Measurements from ENCODE around the gene LCN1. TPM values are rescaled to one million over a fixed set of nuclear protein-coding genes. Genes with fewer than 3 reads are reported as not detected.
A peak's percentile ranks its signal among the peaks of the same experiment; 100 is the strongest.

LCN1 gene
- total RNA-seq, 1 donor from 2014 or later, result not detected

DNA sequence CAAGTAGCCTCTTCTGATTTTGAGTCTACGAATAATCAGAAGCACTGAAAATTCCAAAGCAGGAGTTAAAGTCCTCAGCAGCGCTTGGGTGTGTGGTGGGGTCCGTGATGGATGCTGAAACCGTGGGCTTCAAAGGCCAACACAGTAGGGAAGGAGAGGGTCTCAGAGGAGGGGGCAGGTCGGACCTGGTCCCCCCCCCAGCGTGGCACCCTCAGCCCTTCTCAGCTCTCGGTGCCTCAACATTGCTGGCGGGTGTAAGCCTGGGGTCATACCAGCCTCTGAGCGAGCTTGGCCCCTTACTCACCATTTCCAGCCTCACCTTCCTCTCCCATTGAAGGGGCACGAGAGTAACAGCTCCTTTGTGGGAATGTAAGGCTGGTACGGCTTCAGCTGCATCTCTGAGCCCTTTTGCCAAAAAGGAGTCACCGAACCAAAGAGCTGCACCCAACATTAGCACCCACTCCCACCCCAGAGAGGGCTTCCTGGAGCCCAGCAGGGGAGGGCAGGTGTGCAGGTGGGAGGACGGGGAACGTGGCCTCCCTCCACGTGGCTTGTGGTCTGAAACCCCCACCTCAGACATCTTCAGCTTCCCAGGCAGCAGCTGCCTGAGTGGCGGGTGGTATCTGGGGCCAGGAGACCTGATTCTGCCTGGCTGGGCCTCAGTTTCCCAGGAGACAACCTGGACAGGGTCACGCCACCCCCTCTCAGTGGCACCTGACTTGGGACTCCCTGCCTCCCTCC is 6.7 kb upstream of the LCN1 start:
- peaks cover 21% of the 10 kb centered on the region for H3K4me1 Mint-ChIP-seq (ENCODE audit: unreplicated experiment)

GRCh38 chr9:135515083-135515951 is 5.9 kb upstream of the LCN1 start:
- no peak for DNase-seq (ENCODE audit: low spot score)
- peaks cover 21% of the 10 kb centered on the region for H3K4me1 Mint-ChIP-seq (ENCODE audit: unreplicated experiment)
- H3K27me3 Mint-ChIP-seq (ENCODE audit: unreplicated experiment), result peaks cover 4% of the 10 kb centered on the region
- H3K36me3 Mint-ChIP-seq (ENCODE audit: low read depth, unreplicated experiment), result no peaks in the 10 kb centered on the region
- no peak overlapping the region for H3K27ac Mint-ChIP-seq (ENCODE audit: unreplicated experiment)
- TF ChIP-seq CTCF (IDR thresholded peaks at IDR 0.05; ENCODE audit: unreplicated experiment), result no peak
- H3K4me3 Mint-ChIP-seq (ENCODE audit: unreplicated experiment), result no peak overlapping the region
- H3K9me3 Mint-ChIP-seq (ENCODE audit: unreplicated experiment), result no peaks in the 10 kb centered on the region

More for the DNA sequence above, 6.7 kb upstream of the LCN1 start:
- H3K36me3 Mint-ChIP-seq (ENCODE audit: low read depth, unreplicated experiment), result no peaks in the 10 kb centered on the region
- H3K4me3 Mint-ChIP-seq (ENCODE audit: unreplicated experiment), result no peak overlapping the region
- H3K27ac Mint-ChIP-seq (ENCODE audit: unreplicated experiment), result no peak overlapping the region
- TF ChIP-seq CTCF (IDR thresholded peaks at IDR 0.05; ENCODE audit: unreplicated experiment), result no peak
- no peak for DNase-seq (ENCODE audit: low spot score)
- no peaks in the 10 kb centered on the region for H3K9me3 Mint-ChIP-seq (ENCODE audit: unreplicated experiment)
- H3K27me3 Mint-ChIP-seq (ENCODE audit: unreplicated experiment), result peaks cover 4% of the 10 kb centered on the region

DNA sequence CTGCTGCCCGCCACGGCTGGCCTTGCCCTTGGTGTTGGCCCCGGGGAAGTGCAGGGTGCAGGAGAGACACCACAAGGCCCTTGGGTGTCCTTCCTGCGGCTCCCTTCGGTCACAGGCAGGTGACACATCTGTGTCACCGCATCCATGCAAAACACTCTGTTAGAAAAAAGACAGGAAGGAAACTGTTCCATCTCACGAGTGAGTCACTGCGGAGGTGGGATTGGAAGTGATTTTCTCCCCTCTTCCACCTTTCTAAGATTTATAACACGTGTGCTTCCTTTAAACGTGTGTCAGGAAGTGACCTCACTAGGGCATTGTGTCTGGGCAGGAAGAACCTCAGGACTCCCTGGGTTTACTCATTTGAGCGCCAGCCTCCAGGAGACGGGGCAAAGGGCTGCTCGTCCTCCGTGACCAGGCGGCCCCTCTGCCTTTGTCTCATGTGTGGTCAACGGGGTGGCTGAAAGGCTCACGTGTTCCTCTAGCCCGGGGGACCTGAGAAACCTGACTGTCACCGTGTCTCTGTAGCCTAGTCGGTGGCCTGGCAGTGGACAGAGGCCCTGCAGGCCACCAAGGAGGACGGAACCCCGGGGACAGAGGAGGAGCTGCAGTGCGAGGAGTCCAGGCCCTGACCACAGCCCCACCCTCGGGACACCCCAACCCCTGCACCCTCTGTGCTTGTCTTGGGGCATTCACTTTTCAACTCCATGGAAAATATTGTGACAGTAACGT is 4.9 kb upstream of the LCN1 start:
- H3K27ac Mint-ChIP-seq (ENCODE audit: unreplicated experiment), result peak overlapping the region; percentile 88
- H3K4me3 Mint-ChIP-seq (ENCODE audit: unreplicated experiment), result peak overlapping the region; percentile 57
- no peak for TF ChIP-seq CTCF (IDR thresholded peaks at IDR 0.05; ENCODE audit: unreplicated experiment)
- no peaks in the 10 kb centered on the region for H3K9me3 Mint-ChIP-seq (ENCODE audit: unreplicated experiment)
- no peak for DNase-seq (ENCODE audit: low spot score)
- H3K36me3 Mint-ChIP-seq (ENCODE audit: low read depth, unreplicated experiment), result no peaks in the 10 kb centered on the region
- H3K4me1 Mint-ChIP-seq (ENCODE audit: unreplicated experiment), result peaks cover 21% of the 10 kb centered on the region
- H3K27me3 Mint-ChIP-seq (ENCODE audit: unreplicated experiment), result peaks cover 4% of the 10 kb centered on the region

DNA sequence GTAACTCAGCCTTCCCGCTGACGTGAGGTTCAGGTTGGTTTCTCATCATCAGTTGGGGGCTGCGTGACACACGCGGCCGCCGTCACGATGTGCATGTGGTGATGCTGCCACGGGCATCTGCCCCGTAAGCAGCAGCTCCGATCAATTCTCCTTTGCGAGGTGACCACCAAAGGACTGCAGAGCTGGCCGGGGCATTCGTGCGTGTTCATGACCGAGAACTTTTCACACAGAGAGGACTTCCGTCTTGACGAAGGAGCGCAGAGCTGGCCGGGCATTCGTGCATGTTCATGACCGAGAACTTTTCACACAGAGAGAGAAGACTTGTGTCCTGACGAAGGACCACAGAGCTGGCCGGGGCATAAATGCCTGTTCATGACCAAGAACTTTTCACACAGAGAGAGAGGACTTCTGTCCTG is 3.8 kb upstream of the LCN1 start:
- DNase-seq (ENCODE audit: low spot score), result no peak
- H3K4me3 Mint-ChIP-seq (ENCODE audit: unreplicated experiment), result no peak overlapping the region
- peak overlapping the region; percentile 11 for H3K27ac Mint-ChIP-seq (ENCODE audit: unreplicated experiment)
- H3K9me3 Mint-ChIP-seq (ENCODE audit: unreplicated experiment), result no peaks in the 10 kb centered on the region
- H3K36me3 Mint-ChIP-seq (ENCODE audit: low read depth, unreplicated experiment), result no peaks in the 10 kb centered on the region
- peaks cover 4% of the 10 kb centered on the region for H3K27me3 Mint-ChIP-seq (ENCODE audit: unreplicated experiment)
- peaks cover 19% of the 10 kb centered on the region for H3K4me1 Mint-ChIP-seq (ENCODE audit: unreplicated experiment)
- no peak for TF ChIP-seq CTCF (IDR thresholded peaks at IDR 0.05; ENCODE audit: unreplicated experiment)

All from endothelial cell (in vitro differentiated cells).